SK-N-SH (cell line): Measurements from ENCODE around the gene ADTRP. TPM values are rescaled to one million over a fixed set of nuclear protein-coding genes. Genes with fewer than 3 reads are reported as not detected.

Experiments
- CTCF ChIA-PET: fragments of 300-600, 350-600 bp; formaldehyde crosslinking; extraction: SDS; loops from one replicate; lab custom pipeline; 2021; lab: Yijun Ruan, JAX
- POLR2A ChIA-PET: fragments of 350-600 bp; sonication (Branson Sonifier 250); formaldehyde crosslinking; extraction: SDS; loops from one replicate; lab custom pipeline; 2020; ENCODE audit warnings: antibody characterized with exemption, inconsistent platforms; lab: Yijun Ruan, JAX
- DNase-seq: peaks from one replicate; pipeline ENCODE4 v3.0.0; 2012
- H2AFZ ChIP-seq: fragments of 200-600 bp; sonication (generic); 2 replicates; pipeline ENCODE4 v1.8.1; 2016; ENCODE audit warnings: antibody characterized with exemption, mild to moderate bottlenecking, low read depth
- H3F3A ChIP-seq: fragments of 200-600 bp; sonication (generic); replicated peaks from 2 replicates; pipeline ENCODE3; 2016; ENCODE audit warnings: antibody characterized with exemption, mild to moderate bottlenecking; ENCODE audit not compliant: insufficient read depth
- H3K27ac ChIP-seq, 2 experiments: fragments of 200-500 bp in 1 of 2; fragments of 200-600 bp in 1 of 2; sonication (Bioruptor generic) in 1 of 2; sonication (generic), shearing (Covaris generic) in 1 of 2; 2 replicates each; pipeline versions ENCODE4 v1.5.1 to v1.6.1; 2014 to 2016; ENCODE audit warnings: low read depth in 2 of 2, inconsistent platforms in 1 of 2, low read length in 1 of 2, mild to moderate bottlenecking in 1 of 2, mixed read lengths in 1 of 2
- H3K27me3 ChIP-seq: fragments of 200-600 bp; sonication (generic), shearing (Covaris generic); 2 replicates; pipeline ENCODE4 v1.6.1; 2016; ENCODE audit warnings: mixed run types; ENCODE audit not compliant: insufficient read depth
- H3K36me3 ChIP-seq, 2 experiments: fragments of 200-500 bp in 1 of 2; fragments of 200-600 bp in 1 of 2; sonication (Bioruptor generic) in 1 of 2; sonication (generic) in 1 of 2; replicated peaks in 1 of 2; 2 replicates each; pipeline versions ENCODE3 to v1.5.1; 2014 to 2016; ENCODE audit warnings: low read length in 1 of 2, mild to moderate bottlenecking in 1 of 2; ENCODE audit not compliant: insufficient read depth in 2 of 2, control insufficient read depth in 1 of 2
- H3K4me1 ChIP-seq, 2 experiments: fragments of 200-500 bp in 1 of 2; fragments of 200-600 bp in 1 of 2; sonication (Bioruptor generic) in 1 of 2; sonication (generic), shearing (Covaris generic) in 1 of 2; 2 replicates each; pipeline versions ENCODE4 v1.5.1 to v1.6.1; 2014 to 2016; ENCODE audit warnings: low read depth in 1 of 2, low read length in 1 of 2, mixed run types in 1 of 2; ENCODE audit not compliant: insufficient read depth in 2 of 2, control insufficient read depth in 1 of 2
- H3K4me2 ChIP-seq: fragments of 200-600 bp; sonication (generic), shearing (Covaris generic); 2 replicates; pipeline ENCODE4 v1.6.1; 2017; ENCODE audit warnings: mixed run types
- H3K4me3 ChIP-seq, 2 experiments: fragments of 200-500 bp in 1 of 2; fragments of 200-600 bp in 1 of 2; sonication (Bioruptor generic) in 1 of 2; sonication (generic), shearing (Covaris generic) in 1 of 2; 2 replicates each; pipeline versions ENCODE4 v1.5.1 to v1.8.1; 2014 to 2016; ENCODE audit warnings: low read depth in 2 of 2, inconsistent platforms in 1 of 2, low read length in 1 of 2, mild to moderate bottlenecking in 1 of 2, mixed read lengths in 1 of 2, moderate library complexity in 1 of 2
- H3K79me2 ChIP-seq: fragments of 200-600 bp; sonication (generic); 2 replicates; pipeline ENCODE4 v1.8.1; 2017; ENCODE audit warnings: mild to moderate bottlenecking; ENCODE audit not compliant: insufficient read depth
- H3K9ac ChIP-seq: fragments of 200-600 bp; sonication (generic); 2 replicates; pipeline ENCODE4 v1.6.1; 2017; ENCODE audit warnings: mixed run types
- H3K9me2 ChIP-seq: fragments of 200-600 bp; sonication (generic); 2 replicates; pipeline ENCODE4 v1.6.1; 2017; ENCODE audit warnings: mixed run types
- H3K9me3 ChIP-seq: fragments of 200-600 bp; sonication (generic); 2 replicates; pipeline ENCODE4 v1.6.1; 2017; ENCODE audit warnings: mixed run types, mild to moderate bottlenecking, moderate library complexity
- H4K20me1 ChIP-seq: fragments of 200-600 bp; sonication (generic); 2 replicates; pipeline ENCODE4 v1.6.1; 2017; ENCODE audit warnings: mild to moderate bottlenecking, mixed run types; ENCODE audit not compliant: insufficient read depth
- CHD2 ChIP-seq: fragments of 150-350 bp; IDR thresholded peaks from 2 replicates; pipeline ENCODE4 v1.6.1; 2018; ENCODE audit warnings: low read length; ENCODE audit not compliant: partially characterized antibody
- CTCF ChIP-seq: fragments of 200-600 bp; sonication (generic); IDR thresholded peaks from 2 replicates; pipeline ENCODE4 v1.6.1; 2017; ENCODE audit warnings: antibody characterized with exemption, mild to moderate bottlenecking, moderate library complexity
- EP300 ChIP-seq, 2 experiments: IDR thresholded peaks; 2 replicates each; pipeline versions ENCODE4 v1.4.0 to v1.6.1; 2012; ENCODE audit warnings: borderline replicate concordance in 1 of 2, low read depth in 1 of 2, low read length in 1 of 2
- EZH2phosphoT487 ChIP-seq: fragments of 200-600 bp; sonication (generic); IDR thresholded peaks from 2 replicates; pipeline ENCODE4 v1.6.1; 2017; ENCODE audit warnings: low read depth, mixed run types, mild to moderate bottlenecking, antibody characterized with exemption, moderate library complexity, borderline replicate concordance
- FOXJ3 ChIP-seq: sonication (generic); formaldehyde crosslinking; IDR thresholded peaks from 2 replicates; pipeline ENCODE4 v1.5.1; 2020; ENCODE audit warnings: mild to moderate bottlenecking, missing genetic modification reagents
- JUND ChIP-seq: IDR thresholded peaks from 2 replicates; pipeline ENCODE4 v1.4.0; 2012
- MAX ChIP-seq: IDR thresholded peaks from 2 replicates; pipeline ENCODE4 v1.4.0; 2012; ENCODE audit warnings: low read depth
- MEF2A ChIP-seq: IDR thresholded peaks from 2 replicates; pipeline ENCODE4 v1.4.0; 2012; ENCODE audit warnings: low read depth, borderline replicate concordance
- MXI1 ChIP-seq: IDR thresholded peaks from 2 replicates; pipeline ENCODE4 v1.6.1; 2012; ENCODE audit warnings: mild to moderate bottlenecking, low read depth, low read length, improper control_type of control experiment
- NFIC ChIP-seq: IDR thresholded peaks from 2 replicates; pipeline ENCODE4 v1.4.0; 2012; ENCODE audit warnings: borderline replicate concordance
- NRF1 ChIP-seq: IDR thresholded peaks from 2 replicates; pipeline ENCODE4 v1.6.1; 2012; ENCODE audit warnings: low read depth, mild to moderate bottlenecking, low read length
- PBX3 ChIP-seq: IDR thresholded peaks from 2 replicates; pipeline ENCODE4; 2012
- RCOR1 ChIP-seq: fragments of 150-350 bp; IDR thresholded peaks from 2 replicates; pipeline ENCODE4 v1.6.1; 2017; ENCODE audit warnings: antibody characterized with exemption, low read length
- REST ChIP-seq: IDR thresholded peaks from 2 replicates; pipeline ENCODE4 v1.6.1; 2012; ENCODE audit warnings: mild to moderate bottlenecking, low read depth, low read length, moderate library complexity
- RFX5 ChIP-seq: IDR thresholded peaks from 2 replicates; pipeline ENCODE4 v1.6.1; 2012; ENCODE audit warnings: mild to moderate bottlenecking, improper control_type of control experiment, low read length
- TEAD4 ChIP-seq: IDR thresholded peaks from 2 replicates; pipeline ENCODE4 v1.4.0; 2012; ENCODE audit warnings: mild to moderate bottlenecking, borderline replicate concordance; ENCODE audit not compliant: insufficient read depth
- USF1 ChIP-seq: IDR thresholded peaks from 2 replicates; pipeline ENCODE4 v1.4.0; 2012; ENCODE audit warnings: low read depth, borderline replicate concordance
- YY1 ChIP-seq: IDR thresholded peaks from 2 replicates; pipeline ENCODE4 v1.4.0; 2012; ENCODE audit warnings: low read depth, mild to moderate bottlenecking
- ZBTB33 ChIP-seq: IDR thresholded peaks from 2 replicates; pipeline ENCODE4 v1.4.0; 2012; ENCODE audit warnings: low read depth, borderline replicate concordance
- WGBS: methylation state at CpG from one replicate; pipeline ENCODE4 v1.1.6; 2017; ENCODE audit warnings: low lambda C conversion rate; 5-methylcytosine and 5-hydroxymethylcytosine counted together
- polyA plus RNA-seq, 3 experiments: library from polyadenylated mRNA; depleted of rRNA; stranded (reverse); fragments of >200 nt; gene quantifications; 2 replicates each; pipeline ENCODE4 v1.2.3, GENCODE V29; 2012

Gene ADTRP
- polyA plus RNA-seq, 1 of the 3 experiments (the other 2 are of a cell fraction), result 0.84 TPM

- TF ChIP-seq FOXJ3 (CRISPR knock-in tag) (no peak), REST (no peak), MAX (no peak), JUND (no peak), NRF1 (no peak), TEAD4 (no peak), CTCF (no peak), EZH2phosphoT487 (no peak), PBX3 (peak; percentile 25; the same call in 1 of the 2 replicates)
Measured at GRCh38 chr6:11672256-11672655, 106.3 kb downstream of the ADTRP start (continued).

- H3K79me2 ChIP-seq, result no peaks in the 10 kb centered on the region
- H3F3A ChIP-seq, result no peaks in the 10 kb centered on the region
- H2AFZ ChIP-seq, result no peak overlapping the region
- DNase-seq, result no peak
- 0 out of 2 replicates have a peak, but pooled peaks cover 6% of the 10 kb centered on the region for H3K9me3 ChIP-seq
- CTCF ChIA-PET, result interaction anchor here (1.0 kb wide), 1 partner anchor 14 kb away, joined by 3 read pairs; no protein-coding TSS in a partner anchor
- TF ChIP-seq NRF1 (no peak), ZBTB33 (no peak), MEF2A (no peak), USF1 (no peak), RFX5 (no peak), RCOR1 (no peak), YY1 (no peak), NFIC (no peak), CHD2 (no peak), EP300 (IDR thresholded peaks at IDR 0.05; ENCODE audit: borderline replicate concordance in 1 of 2, low read depth in 1 of 2, low read length in 1 of 2) (no peak), MAX (no peak), MXI1 (no peak)
- H3K4me1 ChIP-seq, result no peaks in the 10 kb centered on the region; a peak in 1 of 4 replicates
- no peaks in the 10 kb centered on the region for H3K27me3 ChIP-seq
- 97% methylated on average over 4 of the region's 4 CpGs for WGBS
- H4K20me1 ChIP-seq, result no peaks in the 10 kb centered on the region
- H3K4me2 ChIP-seq, result no peak overlapping the region
- H3K27ac ChIP-seq, result no peak overlapping the region
- H3K9me2 ChIP-seq, result no peaks in the 10 kb centered on the region
- no peak overlapping the region for H3K9ac ChIP-seq
- POLR2A ChIA-PET, result no interaction called here
- no peak overlapping the region for H3K4me3 ChIP-seq
- no peaks in the 10 kb centered on the region for H3K36me3 ChIP-seq
Measured at GRCh38 chr6:11669696-11670095, 108.9 kb downstream of the ADTRP start.
